Cardiac ventricle fibroblast (primary cell): Measurements from ENCODE around the gene TPBG. TPM values are rescaled to one million over a fixed set of nuclear protein-coding genes. Genes with fewer than 3 reads are reported as not detected.

Experiments used
- total RNA-seq: library from RNA; depleted of rRNA; stranded (reverse); fragments of >200 nt; gene quantifications from 2 replicates; pipeline ENCODE4 v1.2.3, GENCODE V29; 2015

The TPBG gene
- total RNA-seq: 41.9 and 52.1 TPM in 2 replicates

GRCh38 chr6:82363428-82364086 lies at the start of gene TPBG:
TSS of gene TPBG (plus strand) at chr6:82363817. CDS start at chr6:82364962, 1,145 bp downstream.

Other genes with a start within 250 kb of the TPBG start
- gene IBTK, start 116.1 kb upstream of the TPBG start, total RNA-seq: 22.4 and 24.8 TPM in 2 replicates